NCI-H345 (cell line): ENCODE results near the gene CD82.
"Not testable (repeated sequence)": the region's sequence is repeated elsewhere in the genome, so short reads cannot be mapped to it uniquely, and the experiment has no call there.

Experiments used
- DNase-seq: peaks from one replicate; lab custom pipeline; 2025; lab: John Stamatoyannopoulos, UW

Gene CD82

GRCh38 chr11:44535191-44535980, 30.1 kb upstream of the CD82 start:
- DNase-seq = no peak

GRCh38 chr11:44536788-44537516, 28.5 kb upstream of the CD82 start:
- DNase-seq = no peak

- DNase-seq = no peak
These were observed 27.8 kb upstream of the CD82 start for GRCh38 chr11:44537679-44538078.

- peak; percentile 74 for DNase-seq
These were observed 26.9 kb upstream of the CD82 start for GRCh38 chr11:44538375-44539054.

- DNase-seq = peak; percentile 99
These were observed 25.5 kb upstream of the CD82 start for GRCh38 chr11:44539971-44540370.

GRCh38 chr11:44540667-44541066, 24.8 kb upstream of the CD82 start:
- DNase-seq = no peak

- DNase-seq = no peak
These were observed 23.1 kb upstream of the CD82 start for GRCh38 chr11:44542372-44542771.

- not testable (repeated sequence) for DNase-seq
These were observed 18.5 kb upstream of the CD82 start for GRCh38 chr11:44546984-44547383.

GRCh38 chr11:44547534-44547933, 17.9 kb upstream of the CD82 start:
- not testable (repeated sequence) for DNase-seq

- DNase-seq = no peak
These were observed 17.3 kb upstream of the CD82 start for GRCh38 chr11:44548032-44548695.

- not testable (repeated sequence) for DNase-seq
These were observed 16.3 kb upstream of the CD82 start for GRCh38 chr11:44548961-44549749.

- no peak for DNase-seq
These were observed 15.3 kb upstream of the CD82 start for GRCh38 chr11:44550123-44550522.

GRCh38 chr11:44551456-44552139, 13.9 kb upstream of the CD82 start:
- no peak for DNase-seq

GRCh38 chr11:44555031-44555800, 10.2 kb upstream of the CD82 start:
- DNase-seq = no peak

GRCh38 chr11:44556735-44557409, 8.6 kb upstream of the CD82 start:
- DNase-seq = peak; percentile 52

- no peak for DNase-seq
These were observed 8.0 kb upstream of the CD82 start for GRCh38 chr11:44557464-44557863.

GRCh38 chr11:44559207-44559939, 6.1 kb upstream of the CD82 start:
- DNase-seq = no peak

- not testable (repeated sequence) for DNase-seq
These were observed 5.5 kb upstream of the CD82 start for GRCh38 chr11:44559940-44560300.

- peak; percentile 15 for DNase-seq
These were observed 4.1 kb upstream of the CD82 start for GRCh38 chr11:44561275-44561805.
